NCI-H2107 treated with DMSO at 0.1 percent for 48 hours (cell line): ENCODE results near the gene NFKB1.
"Not testable (repeated sequence)": the region's sequence is repeated elsewhere in the genome, so short reads cannot be mapped to it uniquely, and the experiment has no call there.

Experiments used
- DNase-seq: peaks from one replicate; lab custom pipeline; 2025; ENCODE audit not compliant: unreplicated experiment; lab: John Stamatoyannopoulos, UW

The NFKB1 gene

GRCh38 chr4:102564399-102565059 lies 63.4 kb downstream of the NFKB1 start:
- no peak for DNase-seq

- DNase-seq, result no peak
Measured at GRCh38 chr4:102565696-102566095, 64.5 kb downstream of the NFKB1 start.

DNA sequence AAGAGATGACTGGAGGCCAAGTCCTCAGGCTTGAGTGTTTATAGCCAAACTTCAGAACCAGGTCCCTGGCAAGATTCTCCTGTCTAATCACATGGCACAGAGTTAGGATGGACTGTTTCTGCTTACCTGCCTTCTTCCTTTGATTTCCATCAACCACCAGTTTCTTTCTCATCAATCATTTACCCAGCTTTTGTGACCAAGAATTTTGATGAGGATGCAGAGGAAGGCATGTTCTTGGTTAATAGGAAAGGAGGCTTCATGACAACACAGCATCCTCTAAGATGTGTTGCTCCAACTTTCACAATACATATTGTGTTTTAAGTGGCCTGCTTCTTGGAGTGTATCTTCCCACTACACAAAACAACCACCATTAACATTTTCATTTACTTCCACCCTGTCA lies 65.3 kb downstream of the NFKB1 start:
- no peak for DNase-seq

DNA sequence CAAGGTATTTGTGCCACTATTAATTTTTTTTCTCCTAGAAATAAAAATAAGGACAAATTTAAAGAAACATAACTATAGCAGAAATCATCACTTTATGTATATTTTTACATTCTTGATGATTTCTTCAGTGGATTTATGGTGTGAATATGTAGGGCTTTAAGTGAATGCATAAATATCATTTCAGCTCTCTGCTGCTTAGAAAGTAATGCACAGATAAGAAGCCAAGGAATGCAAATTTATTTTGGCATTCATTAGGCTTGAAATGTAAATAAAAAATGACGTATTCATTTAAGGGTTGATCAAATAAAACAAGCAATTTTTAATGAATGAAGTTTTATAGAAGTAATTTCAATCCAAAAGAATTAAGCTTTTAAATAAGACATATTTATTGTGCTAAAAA lies 66.3 kb downstream of the NFKB1 start:
- DNase-seq, result no peak

GRCh38 chr4:102569200-102569599 lies 68.0 kb downstream of the NFKB1 start:
- no peak for DNase-seq

DNA sequence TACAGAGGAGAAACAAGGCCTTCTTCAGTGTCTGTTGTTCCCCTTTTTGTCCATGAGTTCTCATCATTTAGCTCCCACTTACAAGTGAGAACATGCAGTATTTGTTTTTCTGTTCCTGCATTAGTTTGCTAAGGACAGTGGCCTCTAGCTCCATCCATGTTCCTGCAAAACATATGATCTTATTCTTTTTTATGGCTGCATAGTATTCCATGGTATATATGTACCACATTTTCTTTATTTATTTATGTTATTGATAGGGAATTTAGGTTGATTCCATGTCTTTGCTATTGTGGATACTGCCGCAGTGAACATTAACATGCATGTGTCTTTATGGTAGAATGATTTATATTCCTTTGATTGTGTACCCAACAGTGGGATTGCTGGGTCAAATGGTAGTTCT lies 69.1 kb downstream of the NFKB1 start:
- not testable (repeated sequence) for DNase-seq

GRCh38 chr4:102572452-102572851 lies 71.3 kb downstream of the NFKB1 start:
- DNase-seq, result no peak

DNA sequence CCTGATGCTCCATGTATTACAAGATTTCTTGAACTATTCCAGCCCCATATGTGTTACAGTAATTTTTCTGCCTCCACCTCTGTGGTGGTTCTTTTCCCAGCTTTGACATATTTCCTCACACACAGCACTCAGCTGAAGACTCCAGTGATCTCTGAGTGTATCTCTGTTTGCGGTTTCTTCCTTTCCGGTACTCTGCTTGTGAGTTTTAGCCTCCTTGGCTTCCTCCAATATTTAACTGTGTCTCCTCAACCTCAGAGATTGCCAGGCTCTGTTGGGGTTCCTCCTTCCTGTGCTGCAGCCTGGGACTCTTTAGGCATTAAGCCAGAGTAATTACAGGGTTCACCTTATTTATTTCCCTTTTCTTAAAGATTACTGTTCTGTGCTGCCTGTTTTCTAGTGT lies 73.2 kb downstream of the NFKB1 start:
- no peak for DNase-seq

GRCh38 chr4:102575369-102576129 lies 74.4 kb downstream of the NFKB1 start:
- no peak for DNase-seq

DNA sequence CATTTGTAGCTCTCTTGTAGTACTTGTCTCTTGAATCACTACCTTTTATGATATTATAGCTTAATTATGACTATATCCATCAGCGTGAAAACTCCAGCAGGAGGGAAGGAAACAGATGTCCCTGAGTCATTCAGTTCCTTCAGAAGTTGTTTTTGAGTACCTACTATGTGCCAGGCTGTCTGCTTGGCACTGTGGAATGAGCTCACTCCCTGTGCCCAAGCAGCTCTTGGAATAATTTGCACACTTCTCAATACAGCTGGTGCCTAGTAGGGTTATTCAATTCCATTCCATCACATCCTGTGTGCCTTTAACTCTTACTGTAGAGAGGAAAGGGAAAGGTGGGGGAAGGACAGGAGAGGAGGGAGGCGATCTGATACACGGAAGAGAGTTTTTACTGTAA lies 77.1 kb downstream of the NFKB1 start:
- no peak for DNase-seq

DNA sequence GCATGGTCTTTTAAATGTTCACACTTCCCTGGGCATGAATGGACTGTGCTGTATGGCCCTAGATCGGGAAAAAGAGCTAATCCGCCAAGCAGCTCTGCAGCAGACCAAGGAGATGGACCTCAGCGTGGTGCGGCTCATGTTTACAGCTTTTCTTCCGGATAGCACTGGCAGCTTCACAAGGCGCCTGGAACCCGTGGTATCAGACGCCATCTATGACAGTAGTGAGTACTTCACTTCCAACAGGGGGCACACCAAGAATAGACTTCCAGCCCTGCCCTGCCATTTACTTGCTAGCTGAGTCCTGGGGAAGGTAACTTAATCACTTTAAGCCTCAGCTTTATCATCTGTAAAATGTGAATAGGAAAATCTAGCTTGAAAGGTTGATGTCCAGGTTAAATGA lies 77.7 kb downstream of the NFKB1 start:
- no peak for DNase-seq

- no peak for DNase-seq
Measured at GRCh38 chr4:102579794-102580462, 78.8 kb downstream of the NFKB1 start.

DNA sequence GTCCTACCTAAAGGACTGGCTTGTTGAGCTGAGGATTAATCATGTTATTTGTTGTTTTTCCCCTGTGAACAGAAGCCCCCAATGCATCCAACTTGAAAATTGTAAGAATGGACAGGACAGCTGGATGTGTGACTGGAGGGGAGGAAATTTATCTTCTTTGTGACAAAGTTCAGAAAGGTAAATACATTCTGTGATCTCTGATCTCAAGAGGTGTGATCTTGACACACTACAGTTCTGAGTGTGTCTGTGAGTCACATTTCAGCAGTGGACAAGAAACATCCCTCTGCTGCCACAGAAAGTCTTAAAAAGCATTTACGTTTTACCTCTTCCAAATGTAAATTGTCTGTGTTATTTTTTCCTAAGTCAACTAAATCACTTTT lies 79.3 kb downstream of the NFKB1 start:
- DNase-seq, result no peak

DNA sequence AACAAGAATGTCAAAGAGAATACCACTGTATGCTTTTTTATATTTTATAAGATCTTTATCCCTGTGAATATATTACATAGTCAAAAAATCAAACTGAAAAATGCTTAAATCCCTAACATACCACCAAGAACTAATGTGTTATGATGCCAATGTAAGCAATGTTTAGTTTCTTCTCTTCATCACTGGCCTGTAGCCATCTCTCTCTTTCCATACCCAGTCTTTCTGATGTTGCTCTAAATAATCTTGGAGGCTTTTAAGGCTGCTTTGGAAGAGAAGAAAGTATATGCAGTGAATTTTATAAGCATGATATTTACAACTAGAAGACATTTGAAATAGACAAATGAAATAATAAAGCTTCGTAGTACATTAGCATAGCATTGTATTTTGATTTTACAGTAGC lies 82.9 kb downstream of the NFKB1 start:
- DNase-seq, result no peak

- no peak for DNase-seq
Measured at GRCh38 chr4:102585329-102585728, 84.2 kb downstream of the NFKB1 start.

- DNase-seq, result no peak
Measured at GRCh38 chr4:102586002-102586643, 85.0 kb downstream of the NFKB1 start.

DNA sequence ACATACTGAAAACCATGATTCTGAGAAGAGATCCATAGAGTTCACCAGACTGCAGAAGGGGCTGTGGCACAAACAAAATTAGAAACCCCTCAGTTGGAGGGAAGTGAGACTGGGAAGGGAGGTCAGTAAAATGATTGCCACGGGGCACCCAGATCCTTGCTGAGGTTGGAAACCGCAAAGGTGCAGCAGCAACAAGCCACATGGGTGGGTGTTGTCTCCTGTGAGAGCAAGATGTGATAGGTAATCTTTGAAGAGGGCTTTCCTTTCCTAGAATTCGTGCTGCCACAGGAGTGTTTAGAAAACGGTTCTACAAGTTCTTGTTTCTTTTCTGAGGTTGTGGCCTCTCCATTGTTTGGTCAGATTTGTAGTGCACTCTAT lies 85.5 kb downstream of the NFKB1 start:
- DNase-seq, result no peak

DNA sequence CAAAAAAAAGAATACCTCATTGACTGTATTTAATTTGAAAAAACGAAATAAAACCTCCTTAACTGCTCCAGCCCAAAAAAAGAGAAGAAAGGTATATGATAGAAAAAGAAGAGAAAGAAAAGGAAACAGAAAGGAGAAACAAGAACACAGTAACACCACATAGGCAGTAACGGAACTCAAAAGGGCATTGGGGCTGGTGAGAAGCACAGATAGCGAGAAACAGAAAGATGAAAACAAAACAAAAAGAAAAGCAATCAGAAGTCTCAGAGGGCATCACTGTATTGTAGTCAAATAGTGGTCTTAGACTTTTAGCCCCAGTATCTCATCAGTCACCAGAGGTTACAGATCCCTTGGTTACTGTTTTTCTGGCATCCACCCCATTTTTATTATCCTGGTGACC lies 88.6 kb downstream of the NFKB1 start:
- DNase-seq, result no peak

DNA sequence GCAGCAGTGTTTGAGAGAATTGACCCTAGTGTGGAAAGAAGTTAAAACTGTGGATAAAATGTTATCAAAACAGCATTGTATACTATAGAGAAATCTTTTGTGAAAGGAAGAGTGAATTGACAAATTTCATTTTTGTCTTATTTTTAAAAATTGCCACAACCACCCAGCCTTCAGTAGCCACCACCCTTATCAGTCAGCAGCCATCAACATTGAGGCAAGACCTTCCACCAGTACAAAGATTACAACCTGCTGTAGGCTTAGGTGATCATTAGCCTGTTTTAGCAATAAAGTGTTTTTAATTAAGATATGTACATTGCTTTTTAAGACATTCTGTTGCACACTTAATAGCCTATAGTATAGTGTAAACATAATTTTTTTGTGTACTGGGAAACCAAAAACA lies 91.1 kb downstream of the NFKB1 start:
- no peak for DNase-seq

DNA sequence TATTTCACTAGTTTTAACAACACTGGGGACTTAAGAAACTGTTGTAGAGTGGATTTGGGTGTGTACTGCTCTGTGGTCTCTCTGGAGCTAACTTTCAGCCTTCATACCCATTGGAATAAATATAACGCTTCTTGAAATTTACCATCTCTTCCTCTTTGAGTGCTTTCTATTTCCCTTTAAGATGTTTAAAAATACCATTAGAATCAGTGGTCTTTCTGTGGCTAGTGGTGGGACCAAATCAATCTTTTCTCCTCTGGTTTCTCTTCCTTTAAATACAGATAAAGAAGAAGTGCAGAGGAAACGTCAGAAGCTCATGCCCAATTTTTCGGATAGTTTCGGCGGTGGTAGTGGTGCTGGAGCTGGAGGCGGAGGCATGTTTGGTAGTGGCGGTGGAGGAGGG lies 92.0 kb downstream of the NFKB1 start:
- DNase-seq, result no peak

DNA sequence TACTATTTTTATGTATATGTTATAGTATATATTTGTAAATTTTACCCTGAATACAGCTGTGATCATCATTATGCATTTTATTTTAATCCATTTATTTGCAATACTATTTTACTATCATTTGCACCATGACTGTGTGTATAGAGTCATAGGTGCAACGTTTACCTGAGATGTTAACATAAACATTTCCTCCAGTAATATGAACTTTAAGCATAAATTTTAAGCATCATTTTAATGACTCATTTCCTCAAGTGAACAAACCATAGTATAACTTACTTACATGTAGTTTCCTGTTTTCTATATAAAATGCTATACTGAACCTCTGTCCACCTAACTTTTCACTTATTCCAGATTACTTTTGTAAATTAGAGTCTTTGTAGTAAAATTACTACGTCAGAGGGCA lies 92.8 kb downstream of the NFKB1 start:
- no peak for DNase-seq

DNA sequence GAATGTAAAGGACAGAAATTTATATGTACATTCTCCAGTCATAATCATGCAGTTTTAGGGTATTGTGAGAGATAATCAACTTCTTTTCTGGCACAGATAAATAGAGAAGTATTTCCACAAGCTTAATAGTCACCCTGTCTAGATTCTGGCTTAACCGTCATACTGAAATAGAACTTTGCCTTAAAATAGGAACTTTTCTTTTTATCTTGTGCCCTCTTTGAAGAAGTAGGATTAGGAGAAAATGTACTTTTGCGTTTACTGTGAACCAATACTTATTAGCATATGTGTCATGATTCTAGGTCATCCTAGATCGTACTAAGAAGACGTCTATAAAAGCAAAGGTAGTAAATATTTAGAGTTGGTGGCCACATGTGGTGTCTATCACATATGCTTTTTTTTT lies 95.4 kb downstream of the NFKB1 start:
- no peak for DNase-seq
